DMS153 (cell line): ENCODE results near the gene RC3H1.

Source experiments
- DNase-seq: peaks from one replicate; lab custom pipeline; 2025; lab: John Stamatoyannopoulos, UW

Gene RC3H1

GRCh38 chr1:173886746-173887611, 135.2 kb downstream of the RC3H1 start:
- DNase-seq: no peak

- no peak for DNase-seq
These were observed 137.5 kb downstream of the RC3H1 start for GRCh38 chr1:173884701-173885100.
